HepG2 (cell line): ENCODE data around the gene B3GAT3. TPM values are rescaled to one million over a fixed set of nuclear protein-coding genes. Genes with fewer than 3 reads are reported as not detected.

Source experiments
- CREB1 ChIP-seq, 2 experiments: fragments of 450-650 bp in 1 of 2; IDR thresholded peaks; 2 replicates each; pipeline ENCODE4 v1.6.1; 2016 to 2017; ENCODE audit warnings: control low read depth in 1 of 2, mild to moderate bottlenecking in 1 of 2, missing compliant biosample characterization in 1 of 2, missing genetic modification characterization in 1 of 2
- HDAC2 ChIP-seq: sonication (generic); formaldehyde crosslinking; IDR thresholded peaks from 2 replicates; pipeline ENCODE4 v1.4.0; 2020; ENCODE audit warnings: missing genetic modification reagents
- HMGA1 ChIP-seq: sonication (generic); formaldehyde crosslinking; conservative IDR thresholded peaks from 2 replicates; pipeline ENCODE4 v1.4.0; 2020; ENCODE audit warnings: missing genetic modification reagents
- HNRNPH1 ChIP-seq: fragments of 200-400 bp; formaldehyde crosslinking; optimal IDR thresholded peaks from 2 replicates; pipeline ENCODE3; 2017; ENCODE audit warnings: mild to moderate bottlenecking, low read depth, low read length
- ISX ChIP-seq: sonication (generic); formaldehyde crosslinking; conservative IDR thresholded peaks from 2 replicates; pipeline ENCODE4 v1.5.0; 2020; ENCODE audit warnings: missing genetic modification reagents
- MBD4 ChIP-seq: IDR thresholded peaks from 2 replicates; pipeline ENCODE4 v1.6.1; 2012; ENCODE audit warnings: low read length, inconsistent platforms, borderline replicate concordance
- MYC ChIP-seq: sonication (generic); formaldehyde crosslinking; IDR thresholded peaks from 2 replicates; pipeline ENCODE4 v1.9.0; 2021; ENCODE audit warnings: missing genetic modification reagents, borderline replicate concordance
- PPARG ChIP-seq: conservative IDR thresholded peaks from 2 replicates; pipeline ENCODE4 v1.6.1; 2016; ENCODE audit warnings: missing biosample characterization, missing genetic modification reagents
- RBAK ChIP-seq: sonication (generic); formaldehyde crosslinking; IDR thresholded peaks from 2 replicates; pipeline ENCODE4 v1.5.1; 2020; ENCODE audit warnings: mild to moderate bottlenecking, missing genetic modification reagents
- ZBTB42 ChIP-seq: sonication (generic); formaldehyde crosslinking; IDR thresholded peaks from 2 replicates; pipeline ENCODE4 v1.5.0; 2020; ENCODE audit warnings: mild to moderate bottlenecking, missing genetic modification reagents
- ZFYVE20 ChIP-seq: sonication (generic); formaldehyde crosslinking; IDR thresholded peaks from 2 replicates; pipeline ENCODE4 v1.8.0; 2023; ENCODE audit warnings: low read depth, mild to moderate bottlenecking, moderate library complexity, missing genetic modification reagents, borderline replicate concordance
- ZNF264 ChIP-seq: sonication (generic); formaldehyde crosslinking; IDR thresholded peaks from 2 replicates; pipeline ENCODE4 v1.4.0; 2020; ENCODE audit warnings: missing genetic modification reagents
- ZNF331 ChIP-seq: sonication (generic); formaldehyde crosslinking; IDR thresholded peaks from 2 replicates; pipeline ENCODE4 v1.4.0; 2020; ENCODE audit warnings: missing genetic modification reagents
- ZNF354B ChIP-seq: sonication (generic); formaldehyde crosslinking; IDR thresholded peaks from 2 replicates; pipeline ENCODE4 v1.8.0; 2022; ENCODE audit warnings: mild to moderate bottlenecking, missing genetic modification reagents
- ZNF598 ChIP-seq: sonication (generic); formaldehyde crosslinking; IDR thresholded peaks from 2 replicates; pipeline ENCODE4 v1.5.1; 2020; ENCODE audit warnings: mild to moderate bottlenecking, missing genetic modification reagents, borderline replicate concordance
- ZNF678 ChIP-seq: sonication (generic); formaldehyde crosslinking; IDR thresholded peaks from 2 replicates; pipeline ENCODE4 v1.4.0; 2020; ENCODE audit warnings: mild to moderate bottlenecking, missing genetic modification reagents
- ZNF850 ChIP-seq: sonication (generic); formaldehyde crosslinking; conservative IDR thresholded peaks from 2 replicates; pipeline ENCODE4 v1.9.0; 2021; ENCODE audit warnings: mild to moderate bottlenecking, missing genetic modification reagents
- ZSCAN20 ChIP-seq: sonication (generic); formaldehyde crosslinking; IDR thresholded peaks from 2 replicates; pipeline ENCODE4 v1.4.0; 2020; ENCODE audit warnings: missing genetic modification reagents, mild to moderate bottlenecking, borderline replicate concordance
- polyA plus RNA-seq, 8 experiments: library from polyadenylated mRNA; depleted of rRNA in 3 of 8; stranded (reverse) in 7 of 8; unstranded in 1 of 8; fragments of >200 nt; fragmentation: Illumina TruSeq in 4 of 8; extraction: Trizol in 4 of 8; gene quantifications; 2 replicates each; pipeline versions ENCODE4 v1.2.1 to v1.2.3, GENCODE V29; 2011 to 2016; ENCODE audit warnings: low read depth in 4 of 8, missing spikeins in 1 of 8, mixed read lengths in 1 of 8; ENCODE audit not compliant: insufficient read depth in 1 of 8
- total RNA-seq, 5 experiments: library from RNA; depleted of rRNA; stranded (reverse); fragments of >200 nt; fragmentation: Illumina TruSeq; extraction: Trizol; gene quantifications; 2 replicates each; pipeline ENCODE4 v1.2.3, GENCODE V29; 2016; ENCODE audit warnings: low read depth in 1 of 5
- TF ChIP-seq, protein P1 (sequence below): sonication (generic); formaldehyde crosslinking; IDR thresholded peaks from 2 replicates; pipeline ENCODE4 v1.4.0; 2020; ENCODE audit warnings: missing genetic modification reagents
- TF ChIP-seq, protein P2 (sequence below): sonication (generic); formaldehyde crosslinking; IDR thresholded peaks from 2 replicates; pipeline ENCODE4 v1.4.0; 2020; ENCODE audit warnings: mild to moderate bottlenecking, missing genetic modification reagents, borderline replicate concordance
- TF ChIP-seq, protein P3 (sequence below): sonication (generic); formaldehyde crosslinking; conservative IDR thresholded peaks from 2 replicates; pipeline ENCODE4 v1.4.0; 2020; ENCODE audit warnings: missing genetic modification reagents
- TF ChIP-seq, protein P4 (sequence below), 2 experiments: sonication (generic) in 1 of 2; formaldehyde crosslinking in 1 of 2; IDR thresholded peaks; 2 replicates each; pipeline versions ENCODE4 v1.4.0 to v1.6.1; 2018 to 2020; ENCODE audit warnings: missing genetic modification reagents in 2 of 2, borderline replicate concordance in 1 of 2, low read depth in 1 of 2, mild to moderate bottlenecking in 1 of 2, missing biosample characterization in 1 of 2

B3GAT3 gene
- total and polyA plus RNA-seq, 2 of the 13 experiments (the other 11 are each of a cell fraction or from before 2014, with no cell fraction given): 21.3 to 26.1 TPM

DNA sequence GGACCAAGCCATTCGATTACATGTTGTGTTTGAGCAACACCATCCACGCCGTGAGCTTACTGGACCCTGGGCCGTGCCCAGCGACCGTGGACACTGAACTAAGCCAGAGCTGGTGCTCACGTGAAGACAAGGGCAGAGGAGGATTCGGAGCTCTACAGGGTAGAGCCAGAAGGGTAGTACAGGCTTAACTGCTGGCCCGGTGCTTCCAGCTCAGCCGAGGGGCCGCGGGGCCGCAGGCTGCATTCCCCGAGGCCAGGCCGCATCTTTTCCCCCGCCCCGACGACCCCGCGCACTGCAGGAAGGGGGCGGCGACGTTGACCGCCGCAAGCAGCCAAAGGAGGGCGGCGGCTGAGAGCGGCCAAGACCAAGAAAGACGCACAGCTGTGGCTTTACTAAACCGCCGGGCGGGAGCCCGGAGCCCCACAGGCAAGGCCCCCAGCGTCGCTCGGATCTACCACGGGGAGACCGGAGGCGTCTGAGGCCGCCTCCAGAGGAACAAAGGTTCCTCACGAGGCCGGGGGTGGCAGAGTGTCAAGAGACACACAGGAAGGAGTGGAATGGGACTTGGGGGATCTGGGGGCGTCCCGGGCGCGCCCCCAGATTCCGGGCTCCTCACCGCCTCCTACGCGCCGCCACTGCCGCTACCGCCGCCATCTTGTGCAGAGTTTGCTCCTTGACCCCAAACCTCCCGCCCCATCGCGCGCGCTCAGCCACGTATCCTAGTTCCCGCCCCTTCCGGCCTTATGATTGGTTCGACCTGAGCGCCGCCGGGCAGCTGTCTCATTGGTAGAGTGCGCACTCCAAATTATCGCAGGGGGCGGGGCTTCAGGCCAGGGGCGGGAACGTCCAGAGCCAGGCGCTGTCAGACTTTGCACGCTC, 24.4 kb upstream of the B3GAT3 start, which contains the start of gene GANAB (continued):
- no peak for TF ChIP-seq PPARG (CRISPR knock-in tag)
- TF ChIP-seq, protein P1, sequence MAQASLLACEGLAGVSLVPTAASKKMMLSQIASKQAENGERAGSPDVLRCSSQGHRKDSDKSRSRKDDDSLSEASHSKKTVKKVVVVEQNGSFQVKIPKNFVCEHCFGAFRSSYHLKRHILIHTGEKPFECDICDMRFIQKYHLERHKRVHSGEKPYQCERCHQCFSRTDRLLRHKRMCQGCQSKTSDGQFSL (CRISPR knock-in tag): no peak
- TF ChIP-seq HDAC2 (CRISPR knock-in tag): 0 out of 2 replicates have a peak, but pooled peaks have one; percentile 33
- TF ChIP-seq ZNF354B (CRISPR knock-in tag): no peak
- peak; percentile 76 for TF ChIP-seq CREB1 (IDR thresholded peaks at IDR 0.05)
- TF ChIP-seq CREB1 (CRISPR knock-in tag; IDR thresholded peaks at IDR 0.05): peak; percentile 93
- TF ChIP-seq ZNF264 (CRISPR knock-in tag): 0 out of 2 replicates have a peak, but pooled peaks have one; percentile 41
- TF ChIP-seq, protein P2, sequence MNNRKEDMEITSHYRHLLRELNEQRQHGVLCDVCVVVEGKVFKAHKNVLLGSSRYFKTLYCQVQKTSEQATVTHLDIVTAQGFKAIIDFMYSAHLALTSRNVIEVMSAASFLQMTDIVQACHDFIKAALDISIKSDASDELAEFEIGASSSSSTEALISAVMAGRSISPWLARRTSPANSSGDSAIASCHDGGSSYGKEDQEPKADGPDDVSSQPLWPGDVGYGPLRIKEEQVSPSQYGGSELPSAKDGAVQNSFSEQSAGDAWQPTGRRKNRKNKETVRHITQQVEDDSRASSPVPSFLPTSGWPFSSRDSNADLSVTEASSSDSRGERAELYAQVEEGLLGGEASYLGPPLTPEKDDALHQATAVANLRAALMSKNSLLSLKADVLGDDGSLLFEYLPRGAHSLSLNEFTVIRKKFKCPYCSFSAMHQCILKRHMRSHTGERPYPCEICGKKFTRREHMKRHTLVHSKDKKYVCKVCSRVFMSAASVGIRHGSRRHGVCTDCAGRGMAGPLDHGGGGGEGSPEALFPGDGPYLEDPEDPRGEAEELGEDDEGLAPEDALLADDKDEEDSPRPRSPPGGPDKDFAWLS (CRISPR knock-in tag): no peak
- TF ChIP-seq MYC (CRISPR knock-in tag): peak; percentile 45; the same call in 1 of the 2 replicates
- peak; percentile 82; the same call in 1 of the 2 replicates for TF ChIP-seq ZBTB42 (CRISPR knock-in tag)
- TF ChIP-seq HNRNPH1: no peak
- peak; percentile 50; the same call in 1 of the 2 replicates for TF ChIP-seq ZNF331 (CRISPR knock-in tag)
- TF ChIP-seq ISX (CRISPR knock-in tag): no peak
- no peak for TF ChIP-seq HMGA1 (CRISPR knock-in tag)
- no peak for TF ChIP-seq MBD4
- TF ChIP-seq RBAK: no peak
- no peak for TF ChIP-seq ZNF678
- TF ChIP-seq ZNF598 (CRISPR knock-in tag): no peak
- no peak for TF ChIP-seq ZFYVE20 (CRISPR knock-in tag)
- no peak for TF ChIP-seq ZNF850 (CRISPR knock-in tag)
- TF ChIP-seq, protein P3, sequence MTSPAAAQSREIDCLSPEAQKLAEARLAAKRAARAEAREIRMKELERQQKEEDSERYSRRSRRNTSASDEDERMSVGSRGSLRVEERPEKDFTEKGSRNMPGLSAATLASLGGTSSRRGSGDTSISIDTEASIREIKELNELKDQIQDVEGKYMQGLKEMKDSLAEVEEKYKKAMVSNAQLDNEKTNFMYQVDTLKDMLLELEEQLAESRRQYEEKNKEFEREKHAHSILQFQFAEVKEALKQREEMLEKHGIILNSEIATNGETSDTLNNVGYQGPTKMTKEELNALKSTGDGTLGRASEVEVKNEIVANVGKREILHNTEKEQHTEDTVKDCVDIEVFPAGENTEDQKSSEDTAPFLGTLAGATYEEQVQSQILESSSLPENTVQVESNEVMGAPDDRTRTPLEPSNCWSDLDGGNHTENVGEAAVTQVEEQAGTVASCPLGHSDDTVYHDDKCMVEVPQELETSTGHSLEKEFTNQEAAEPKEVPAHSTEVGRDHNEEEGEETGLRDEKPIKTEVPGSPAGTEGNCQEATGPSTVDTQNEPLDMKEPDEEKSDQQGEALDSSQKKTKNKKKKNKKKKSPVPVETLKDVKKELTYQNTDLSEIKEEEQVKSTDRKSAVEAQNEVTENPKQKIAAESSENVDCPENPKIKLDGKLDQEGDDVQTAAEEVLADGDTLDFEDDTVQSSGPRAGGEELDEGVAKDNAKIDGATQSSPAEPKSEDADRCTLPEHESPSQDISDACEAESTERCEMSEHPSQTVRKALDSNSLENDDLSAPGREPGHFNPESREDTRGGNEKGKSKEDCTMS (CRISPR knock-in tag): no peak
- TF ChIP-seq, protein P4, sequence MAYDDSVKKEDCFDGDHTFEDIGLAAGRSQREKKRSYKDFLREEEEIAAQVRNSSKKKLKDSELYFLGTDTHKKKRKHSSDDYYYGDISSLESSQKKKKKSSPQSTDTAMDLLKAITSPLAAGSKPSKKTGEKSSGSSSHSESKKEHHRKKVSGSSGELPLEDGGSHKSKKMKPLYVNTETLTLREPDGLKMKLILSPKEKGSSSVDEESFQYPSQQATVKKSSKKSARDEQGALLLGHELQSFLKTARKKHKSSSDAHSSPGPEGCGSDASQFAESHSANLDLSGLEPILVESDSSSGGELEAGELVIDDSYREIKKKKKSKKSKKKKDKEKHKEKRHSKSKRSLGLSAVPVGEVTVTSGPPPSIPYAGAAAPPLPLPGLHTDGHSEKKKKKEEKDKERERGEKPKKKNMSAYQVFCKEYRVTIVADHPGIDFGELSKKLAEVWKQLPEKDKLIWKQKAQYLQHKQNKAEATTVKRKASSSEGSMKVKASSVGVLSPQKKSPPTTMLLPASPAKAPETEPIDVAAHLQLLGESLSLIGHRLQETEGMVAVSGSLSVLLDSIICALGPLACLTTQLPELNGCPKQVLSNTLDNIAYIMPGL (CRISPR knock-in tag; IDR thresholded peaks at IDR 0.05; ENCODE audit: borderline replicate concordance in 1 of 2, low read depth in 1 of 2): peak; percentile 21 to 51; a peak in 1 of 4 replicates
- no peak for TF ChIP-seq ZSCAN20 (CRISPR knock-in tag)
